Activated CD4-positive, alpha-beta T cell treated with anti-CD3 and anti-CD28 coated beads, Interleukin-2, Interleukin-6, amounts not matched to agents 100 ng/mL and 50 ng/mL, durations not matched to agents 16 hours and 8 hours (primary cell): Measurements from ENCODE around the gene GRIN2A.

Experiments used
- DNase-seq: peaks from one replicate; pipeline ENCODE4 v3.0.0-alpha.2; 2020

GRIN2A gene

GRCh38 chr16:10083301-10083700, 98.9 kb downstream of the GRIN2A start:
- no peak for DNase-seq

DNA sequence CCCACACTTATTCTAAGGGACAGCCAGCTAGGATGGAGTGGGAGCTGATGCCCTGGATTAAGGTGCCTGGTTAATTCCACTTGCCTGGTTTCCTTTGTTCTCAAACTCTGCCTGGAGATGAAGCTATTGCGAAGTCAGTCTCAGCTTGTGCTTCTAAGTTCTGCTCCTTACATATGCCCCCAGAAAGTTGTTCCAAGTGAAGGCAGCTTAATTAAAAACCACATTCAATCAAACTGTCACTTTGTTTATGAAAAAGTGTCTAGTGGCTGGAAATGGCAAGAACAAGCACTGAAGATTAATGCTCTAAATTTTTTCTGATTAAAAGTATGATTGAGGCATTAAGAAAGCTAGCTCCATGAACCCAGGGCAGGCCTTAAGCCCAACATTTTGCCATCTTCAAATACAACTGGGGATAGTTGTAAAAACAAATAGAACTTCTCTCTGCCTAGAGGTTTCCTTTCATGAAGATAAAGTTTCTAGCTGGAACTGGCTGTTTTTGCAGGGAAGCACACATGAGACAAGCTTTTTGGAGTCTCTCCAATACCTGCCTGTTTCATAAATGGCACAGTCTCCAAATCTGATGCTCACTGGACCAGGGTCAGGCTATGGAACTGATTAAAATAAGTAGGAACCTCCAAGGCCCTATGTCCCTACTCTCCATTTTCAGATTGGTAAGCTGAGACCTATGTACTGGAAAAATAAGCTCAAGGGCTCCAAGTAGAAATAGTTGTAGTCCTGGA, 100.9 kb downstream of the GRIN2A start:
- no peak for DNase-seq

DNA sequence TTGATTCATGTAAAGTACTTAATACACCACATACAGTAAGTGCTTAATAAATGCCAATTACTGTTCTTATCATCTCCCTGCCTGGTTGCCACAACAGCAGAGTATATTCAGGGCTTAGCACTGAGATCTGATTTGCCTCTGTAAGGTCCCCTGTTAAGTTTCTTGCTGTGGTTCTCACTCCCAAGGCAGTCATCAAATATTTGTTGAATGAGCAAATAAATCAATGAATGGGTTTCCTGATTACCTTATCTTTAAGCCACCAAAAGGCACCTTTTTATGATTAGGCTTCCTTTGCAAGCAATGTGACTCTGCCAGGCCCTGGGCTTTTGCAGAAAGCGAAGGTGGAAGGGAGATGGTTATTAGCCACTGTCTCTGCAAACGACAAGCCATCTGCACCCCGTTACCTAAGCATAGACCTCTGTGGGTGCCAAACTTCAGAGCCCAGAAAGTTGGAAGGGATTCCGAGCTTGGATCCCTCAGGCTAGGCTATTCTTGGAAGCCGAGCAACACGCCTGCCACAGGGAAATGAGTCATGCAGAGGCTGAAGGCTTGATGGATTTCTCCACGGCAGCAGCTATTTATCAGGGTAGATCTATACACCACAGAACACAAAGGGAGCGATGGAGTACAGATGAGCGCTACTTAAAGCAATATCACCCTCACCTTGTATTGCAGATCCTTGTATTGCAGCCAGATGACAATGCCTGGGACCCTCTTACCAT, 102.0 kb downstream of the GRIN2A start:
- no peak for DNase-seq

GRCh38 chr16:10078541-10078949, 103.7 kb downstream of the GRIN2A start:
- DNase-seq, result no peak

DNA sequence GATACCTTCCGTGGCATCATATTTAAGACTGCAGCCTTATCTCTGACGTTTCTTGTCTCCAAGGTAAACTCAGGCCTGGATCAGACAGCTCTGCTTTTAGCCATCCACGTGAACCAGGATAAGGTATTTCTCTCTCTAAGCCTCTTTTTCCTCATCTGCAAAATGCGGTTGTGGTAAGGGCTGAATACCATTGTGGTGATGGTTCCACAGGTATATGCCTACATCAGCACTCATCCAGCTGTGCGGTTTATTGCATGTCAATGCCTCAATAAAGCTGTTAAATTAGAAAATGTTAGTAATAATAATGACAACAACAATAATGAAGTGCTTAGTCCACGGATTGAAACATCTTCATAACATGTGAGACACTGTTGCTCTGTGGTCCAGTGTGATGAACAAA, 104.4 kb downstream of the GRIN2A start:
- no peak for DNase-seq

DNA sequence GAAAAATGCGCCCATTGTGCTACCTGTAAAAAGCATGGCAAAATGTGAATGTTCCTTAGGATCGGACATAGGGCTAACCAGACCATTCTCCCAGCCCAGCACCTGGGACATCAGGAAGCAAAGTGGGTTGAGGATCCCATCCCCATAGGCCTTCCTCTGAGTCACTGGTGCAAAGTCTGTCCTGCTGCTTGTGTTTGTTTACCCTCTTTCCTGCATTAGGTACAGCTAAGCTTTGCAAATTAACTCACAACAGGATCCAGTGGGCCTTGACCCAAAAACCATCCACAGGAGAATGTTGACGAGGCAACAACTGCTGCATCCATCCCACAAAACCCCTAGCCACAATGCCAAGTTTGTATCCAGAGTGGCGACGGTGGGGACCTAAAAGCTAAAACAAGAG, 106.2 kb downstream of the GRIN2A start:
- DNase-seq, result no peak

- DNase-seq, result no peak
Observed at GRCh38 chr16:10070591-10070990, 111.6 kb downstream of the GRIN2A start.

DNA sequence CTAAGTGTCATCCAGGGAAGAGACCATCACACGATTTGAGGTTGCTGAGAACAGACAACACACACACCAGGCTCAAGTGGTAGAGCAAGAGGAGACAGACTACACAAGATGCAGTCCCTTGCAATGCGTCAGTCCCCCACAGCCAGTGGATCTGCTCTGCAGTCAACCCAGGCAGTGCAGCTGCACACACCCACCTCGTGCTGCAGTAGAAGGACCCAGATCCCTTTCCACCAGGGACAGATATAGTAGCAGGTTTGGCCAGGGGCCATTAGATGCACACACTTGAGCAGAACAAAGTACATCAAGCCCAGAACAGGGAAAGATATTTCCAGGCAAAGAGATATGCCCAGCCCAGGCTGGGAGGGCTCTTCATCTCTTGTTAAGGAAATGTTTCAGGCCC, 112.9 kb downstream of the GRIN2A start:
- no peak for DNase-seq

DNA sequence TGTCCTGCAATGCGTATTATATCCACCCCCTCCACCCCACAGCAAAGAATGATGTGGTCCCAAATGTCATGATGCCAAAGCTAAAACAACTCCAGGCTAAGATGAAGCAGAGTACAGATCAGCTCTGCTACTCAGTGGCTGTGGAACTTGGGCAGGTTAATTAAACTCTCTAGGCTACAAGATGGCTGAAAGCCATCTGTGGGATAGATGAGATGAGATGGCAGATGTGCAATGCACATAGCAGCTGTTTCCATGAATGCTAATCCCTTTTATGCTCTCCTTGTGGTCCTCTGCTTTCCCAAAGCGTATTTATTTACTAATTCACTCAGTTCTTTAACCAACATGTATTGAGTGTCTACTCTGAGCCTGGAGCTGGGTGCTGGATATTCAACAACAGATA, 114.4 kb downstream of the GRIN2A start:
- DNase-seq, result no peak

- no peak for DNase-seq
Observed at GRCh38 chr16:10067406-10067805, 114.8 kb downstream of the GRIN2A start.

- DNase-seq, result no peak
Observed at GRCh38 chr16:10065019-10065418, 117.2 kb downstream of the GRIN2A start.

GRCh38 chr16:10048850-10049249, 133.4 kb downstream of the GRIN2A start:
- DNase-seq, result no peak

- DNase-seq, result no peak
Observed at GRCh38 chr16:10045947-10046346, 136.3 kb downstream of the GRIN2A start.

GRCh38 chr16:10045291-10045775, 136.9 kb downstream of the GRIN2A start:
- DNase-seq, result no peak

- DNase-seq, result no peak
Observed at GRCh38 chr16:10040136-10041080, 141.8 kb downstream of the GRIN2A start.

DNA sequence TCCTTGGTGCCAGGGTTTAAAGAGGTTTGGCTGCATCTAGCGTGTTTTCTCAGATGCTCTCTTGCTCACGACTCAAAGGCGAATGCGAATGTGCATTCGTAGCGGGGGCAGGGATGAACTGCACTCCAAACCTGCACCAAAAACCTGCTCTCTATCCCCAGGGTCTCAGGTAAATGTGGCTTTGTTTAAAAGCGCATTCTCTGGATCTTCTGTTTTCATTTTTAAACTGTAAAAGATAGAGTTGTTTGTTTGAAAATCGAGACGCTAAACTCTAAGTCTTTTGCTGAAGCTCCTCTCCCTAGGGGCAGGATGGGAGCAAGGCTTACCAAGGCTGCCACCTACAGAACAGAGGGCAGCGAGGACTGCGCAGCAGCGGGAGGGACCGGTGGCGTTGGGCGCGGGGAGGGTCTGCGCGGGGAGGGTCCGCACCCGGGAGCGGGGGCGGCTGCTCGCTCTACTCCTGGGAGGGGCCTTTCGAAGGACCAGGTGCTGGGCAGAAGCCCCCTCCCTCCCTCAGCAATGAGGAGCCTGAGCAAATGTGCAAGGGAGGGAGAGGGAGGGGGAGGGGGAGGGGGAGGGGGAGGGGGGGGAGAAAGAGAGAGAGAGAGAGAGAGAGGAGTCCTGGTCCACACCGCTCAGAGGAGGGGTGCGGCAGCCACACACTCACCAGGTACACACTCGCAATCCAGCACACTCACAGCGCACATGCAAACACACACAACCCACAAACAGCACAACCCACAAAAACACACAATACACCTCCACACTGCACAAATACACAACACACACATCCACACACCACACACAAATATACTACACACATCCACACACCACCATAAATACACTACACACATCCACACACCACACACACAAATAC, 142.8 kb downstream of the GRIN2A start:
- no peak for DNase-seq

- DNase-seq, result no peak
Observed at GRCh38 chr16:10037751-10038150, 144.5 kb downstream of the GRIN2A start.

GRCh38 chr16:10036956-10037355, 145.3 kb downstream of the GRIN2A start:
- no peak for DNase-seq

DNA sequence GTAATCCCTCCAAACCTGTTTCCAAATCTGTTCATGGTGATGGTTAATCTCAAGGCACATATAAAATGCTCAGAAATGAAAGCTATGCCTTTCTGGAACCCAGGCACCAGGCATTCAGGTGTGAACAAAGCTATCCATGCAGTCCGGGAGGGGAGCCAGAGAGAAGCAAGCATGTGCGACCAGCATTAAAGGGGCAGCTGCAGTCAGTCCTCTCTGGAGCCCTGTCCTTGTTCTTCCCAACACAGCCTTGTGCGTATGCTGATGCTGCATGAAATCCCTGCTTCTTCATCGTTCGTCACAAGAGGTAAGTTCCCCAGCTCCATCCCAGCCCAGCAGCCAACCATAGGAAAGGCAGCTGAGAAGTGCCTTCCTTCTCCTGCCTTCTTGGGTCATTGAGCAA, 148.7 kb downstream of the GRIN2A start:
- DNase-seq, result no peak

DNA sequence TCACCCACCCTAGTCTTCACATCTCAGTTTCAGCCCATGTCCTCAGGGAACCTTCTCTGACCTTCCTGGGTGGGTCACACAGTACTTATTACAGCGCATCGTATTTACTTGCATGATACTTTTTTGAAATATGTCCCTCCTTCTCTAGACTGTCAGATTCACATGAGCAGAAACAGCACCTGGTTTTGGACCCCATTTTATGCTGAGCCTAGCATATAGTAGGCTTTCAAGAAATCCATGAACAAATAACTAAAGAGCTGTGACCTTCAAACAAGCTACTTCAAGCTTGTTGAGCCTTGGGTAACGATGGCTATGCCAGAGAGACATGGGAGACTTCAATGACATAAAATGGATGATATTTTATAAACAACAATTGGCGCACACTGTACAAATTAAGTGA, 150.3 kb downstream of the GRIN2A start:
- DNase-seq, result no peak

DNA sequence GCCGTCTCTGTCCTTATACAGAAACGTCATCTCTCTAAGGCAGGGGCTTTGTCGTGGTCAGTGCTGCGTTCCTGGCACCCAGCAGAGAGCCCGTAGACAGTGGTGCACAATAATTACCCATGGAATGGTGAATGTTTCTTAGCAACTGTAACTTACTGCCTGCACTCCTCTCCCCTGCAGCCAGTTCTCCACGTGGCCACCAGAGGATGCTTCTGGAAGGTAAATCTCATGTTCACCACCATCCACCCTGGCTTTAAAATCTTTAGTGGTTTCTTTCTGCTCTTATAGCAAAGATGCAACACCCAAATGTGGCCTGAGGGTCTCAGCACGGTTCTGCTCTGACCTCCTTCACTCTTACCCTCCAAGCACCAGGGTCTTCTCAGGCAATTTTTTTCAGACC, 150.8 kb downstream of the GRIN2A start:
- no peak for DNase-seq

GRCh38 chr16:10028644-10029043, 153.6 kb downstream of the GRIN2A start:
- no peak for DNase-seq
